Memory B cell (primary cell): ENCODE measurements around the gene LGI4.
"Not testable (repeated sequence)": the region's sequence is repeated elsewhere in the genome, so short reads cannot be mapped to it uniquely, and the experiment has no call there.

Source experiments
- ATAC-seq: fragments of 150-1000 bp; cut with Tn5 transposase; 2 replicates; pipeline ENCODE4 v1.10.0; 2021; ENCODE audit warnings: low read depth, mild to moderate bottlenecking, moderate library complexity
- DNase-seq, 2 donors: peaks; one replicate each; pipeline ENCODE4 v3.0.0; 2022; ENCODE audit warnings: low spot score in 2 of 2
- H3K27ac Mint-ChIP-seq: one replicate; pipeline ENCODE4 v1.8.0; 2022; ENCODE audit warnings: mild to moderate bottlenecking, moderate library complexity, mixed read lengths
- H3K27me3 Mint-ChIP-seq: one replicate; pipeline ENCODE4 v1.8.0; 2022; ENCODE audit warnings: mixed read lengths
- H3K36me3 Mint-ChIP-seq: one replicate; pipeline ENCODE4 v1.8.0; 2022; ENCODE audit warnings: mild to moderate bottlenecking, mixed read lengths
- H3K4me1 Mint-ChIP-seq: one replicate; pipeline ENCODE4 v1.8.0; 2022; ENCODE audit warnings: mixed read lengths
- H3K4me3 Mint-ChIP-seq: one replicate; pipeline ENCODE4 v1.8.0; 2022; ENCODE audit warnings: mild to moderate bottlenecking, moderate library complexity, mixed read lengths
- H3K9me3 Mint-ChIP-seq: one replicate; pipeline ENCODE4 v1.8.0; 2022; ENCODE audit warnings: mixed read lengths

LGI4 gene

DNA sequence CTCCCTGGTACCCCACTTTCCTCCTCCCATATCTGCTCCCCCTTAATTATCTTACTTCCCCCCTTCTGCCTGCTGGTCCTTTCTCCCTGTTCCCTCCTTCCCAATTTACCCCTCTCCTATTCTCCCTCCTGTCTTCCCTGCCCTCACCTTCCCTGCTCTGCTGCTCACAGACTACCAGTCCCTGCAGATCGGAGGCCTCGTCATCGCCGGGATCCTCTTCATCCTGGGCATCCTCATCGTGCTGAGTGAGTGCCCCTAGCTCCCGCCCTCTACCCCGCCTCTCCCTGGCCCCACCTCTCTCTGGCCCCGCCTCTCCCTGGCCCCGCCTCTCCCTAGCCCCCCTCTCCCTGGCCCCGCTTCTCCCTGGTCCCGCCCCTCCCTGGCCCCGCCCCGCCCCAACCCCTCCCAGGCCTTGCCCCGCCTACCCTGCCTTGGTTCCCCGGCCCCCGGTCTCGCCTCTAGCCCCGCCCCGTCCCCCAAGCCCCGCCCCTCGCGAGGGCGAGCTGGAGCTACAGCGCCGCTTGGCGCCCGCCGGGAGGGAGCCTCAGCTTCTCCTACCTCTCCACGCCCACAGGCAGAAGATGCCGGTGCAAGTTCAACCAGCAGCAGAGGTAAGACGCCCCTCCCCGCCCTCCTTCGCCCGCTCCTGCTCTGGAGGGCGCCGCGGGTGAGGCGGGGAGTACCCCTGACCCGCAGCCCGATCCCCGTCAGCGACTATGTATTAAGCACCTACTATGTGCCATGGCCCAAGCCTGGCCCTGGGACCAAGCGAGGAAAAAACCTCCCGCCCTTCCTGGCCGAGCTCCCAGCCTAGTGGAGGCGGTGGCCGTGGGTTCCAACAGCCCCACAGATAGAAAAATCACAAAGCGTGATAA lies 6.3 kb upstream of the LGI4 start:
- Mint-ChIP-seq H3K27ac (peak overlapping the region; percentile 59), H3K36me3 (no peaks in the 10 kb centered on the region), H3K4me1 (peaks cover 38% of the 10 kb centered on the region), H3K27me3 (peaks cover 4% of the 10 kb centered on the region), H3K4me3 (peak overlapping the region; percentile 90), H3K9me3 (no peaks in the 10 kb centered on the region)
- peak; percentile 73 for ATAC-seq
- peak; percentile 87 to 89 for DNase-seq

DNA sequence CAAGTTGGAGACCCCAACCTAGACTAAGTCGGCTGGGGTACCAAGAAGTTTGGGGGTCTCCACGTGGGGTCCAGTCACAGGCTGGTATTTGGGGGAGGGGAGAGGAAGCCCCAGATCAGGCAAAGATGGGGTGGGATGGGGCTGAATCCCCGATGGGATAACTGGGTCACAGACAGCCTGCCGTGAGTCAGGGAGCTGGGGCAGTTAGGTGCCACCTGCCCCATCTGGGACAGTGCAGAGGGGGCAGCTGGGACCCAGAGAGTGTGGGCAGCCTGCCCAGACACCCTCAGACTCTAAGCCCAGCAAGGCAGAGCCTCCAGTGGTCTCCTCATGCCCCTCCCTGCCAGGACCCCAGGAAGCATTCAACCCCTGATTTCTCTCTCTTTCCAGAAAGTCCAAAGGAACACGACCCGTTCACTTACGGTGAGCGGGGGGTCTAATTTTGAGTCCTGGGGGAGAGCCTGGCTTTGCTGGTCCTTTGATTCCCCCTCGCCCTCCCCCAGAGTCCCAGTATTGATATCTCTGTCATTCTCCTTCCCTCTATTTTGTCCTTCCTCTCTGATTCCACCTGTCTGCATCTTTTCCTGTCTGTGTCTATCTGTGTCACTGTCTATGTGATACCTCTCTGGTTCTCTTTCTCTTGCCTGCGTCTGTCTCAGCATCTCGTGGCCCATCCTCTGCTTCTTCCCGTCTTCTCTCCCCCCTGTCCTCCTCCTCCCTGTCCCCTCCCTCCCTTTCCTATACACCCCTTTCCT lies 5.5 kb upstream of the LGI4 start:
- no peak for DNase-seq
- H3K4me1 Mint-ChIP-seq = peaks cover 40% of the 10 kb centered on the region
- peak overlapping the region; percentile 76 for H3K4me3 Mint-ChIP-seq
- ATAC-seq = no peak
- H3K27ac Mint-ChIP-seq = peak overlapping the region; percentile 58
- no peaks in the 10 kb centered on the region for H3K36me3 Mint-ChIP-seq
- H3K9me3 Mint-ChIP-seq = no peaks in the 10 kb centered on the region
- peaks cover 4% of the 10 kb centered on the region for H3K27me3 Mint-ChIP-seq

DNA sequence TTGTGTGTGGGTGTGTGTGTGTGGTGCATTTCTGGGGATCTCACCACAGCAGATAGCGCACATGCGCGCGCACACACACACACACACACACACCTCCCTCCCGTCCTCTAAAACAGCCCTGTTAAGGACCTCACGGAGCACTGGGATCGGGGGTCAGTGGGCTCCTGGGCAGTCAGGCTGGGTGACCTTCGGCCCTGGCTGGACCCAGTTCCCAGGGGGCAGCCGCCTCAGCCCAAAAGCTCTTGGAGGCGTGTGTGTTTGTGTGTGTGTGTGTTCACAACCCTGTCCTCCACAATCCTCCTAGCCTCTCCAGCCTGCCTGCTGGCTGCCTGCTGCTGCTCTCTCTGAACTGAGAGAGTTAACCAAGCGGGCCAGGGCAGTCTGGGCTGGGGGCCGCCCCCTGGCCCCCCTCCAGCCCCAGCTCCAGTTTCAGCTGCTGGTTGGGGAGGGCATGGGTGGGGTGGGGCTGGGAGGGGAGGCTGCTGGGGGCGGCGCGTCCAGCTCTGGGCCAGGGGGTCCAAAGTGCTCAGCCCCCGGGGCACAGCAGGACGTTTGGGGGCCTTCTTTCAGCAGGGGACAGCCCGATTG lies 3.5 kb upstream of the LGI4 start, which contains the start of gene FXYD1:
TSS of gene FXYD1 (plus strand) at position 520 of the 588 bp plus-strand sequence. CDS start 1,256 bp downstream, outside the sequence.
- no peak for ATAC-seq
- Mint-ChIP-seq H3K4me1 (peaks cover 29% of the 10 kb centered on the region), H3K27ac (no peak within 1 kb of the TSS)

DNA sequence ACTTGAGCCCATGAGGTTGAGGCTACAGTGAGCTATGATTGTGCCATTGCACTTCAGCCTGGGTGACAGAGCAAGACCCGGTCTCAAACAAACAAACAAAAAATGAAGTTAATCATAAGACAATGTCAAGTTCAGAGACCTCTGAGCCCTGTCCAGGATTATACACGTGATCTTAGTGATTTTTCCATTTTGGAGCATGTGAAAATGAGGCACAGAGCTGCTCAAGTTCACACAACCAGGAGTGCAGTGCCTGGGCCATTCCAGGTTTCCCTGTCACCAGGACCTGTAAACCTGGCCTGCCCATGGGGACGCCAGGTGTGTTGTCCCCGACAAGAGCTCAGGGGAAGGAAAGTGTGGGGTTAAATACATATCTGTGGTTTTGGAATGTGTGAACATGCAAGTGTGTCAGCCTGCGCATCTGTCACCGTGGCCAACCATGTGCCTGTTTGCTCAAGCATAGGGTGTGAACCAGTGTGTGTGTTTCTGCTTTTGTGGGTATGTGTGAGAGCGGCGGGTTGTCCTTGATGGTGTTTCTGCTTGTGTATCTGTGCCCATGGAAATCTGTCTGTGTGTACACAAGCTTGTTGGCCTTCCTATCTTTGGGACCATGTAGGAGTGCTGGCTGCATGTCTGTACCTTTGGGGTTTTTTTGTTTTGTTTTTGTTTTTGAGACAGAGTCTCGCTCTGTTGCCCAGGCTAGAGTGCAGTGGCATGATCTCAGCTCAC lies 2.3 kb upstream of the LGI4 start:
- Mint-ChIP-seq H3K9me3 (peaks cover 6% of the 10 kb centered on the region), H3K27me3 (peaks cover 4% of the 10 kb centered on the region), H3K36me3 (peaks cover 1% of the 10 kb centered on the region), H3K27ac (no peak overlapping the region), H3K4me1 (peaks cover 31% of the 10 kb centered on the region), H3K4me3 (no peak overlapping the region)
- no peak for DNase-seq
- peak; percentile 14 for ATAC-seq

More for the DNA sequence above, 3.5 kb upstream of the LGI4 start, which contains the start of gene FXYD1:
- H3K4me3 Mint-ChIP-seq = no peak within 1 kb of the TSS
- peaks cover 1% of the 10 kb centered on the region for H3K36me3 Mint-ChIP-seq
- peaks cover 4% of the 10 kb centered on the region for H3K27me3 Mint-ChIP-seq
- H3K9me3 Mint-ChIP-seq = no peaks in the 10 kb centered on the region
- no peak for DNase-seq

DNA sequence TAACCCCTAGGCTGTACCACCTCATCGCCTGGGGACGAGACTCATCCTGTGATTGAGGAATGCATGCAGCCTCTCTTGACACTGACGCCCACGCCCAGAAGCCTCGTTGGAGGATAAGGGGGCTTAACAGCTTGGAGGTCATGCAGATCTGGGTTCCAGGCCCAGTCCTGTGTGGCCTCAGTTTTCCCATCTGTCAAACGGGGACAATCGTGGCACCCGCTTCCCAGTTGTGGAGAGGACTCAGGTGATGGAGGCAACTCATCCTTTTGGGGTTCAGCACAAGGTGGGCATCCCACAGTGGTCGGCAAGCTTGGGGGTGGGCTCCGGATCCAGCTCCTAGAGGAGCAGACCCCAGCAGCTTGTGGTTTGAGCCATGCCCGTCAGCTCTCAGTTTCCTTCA lies 1.4 kb upstream of the LGI4 start:
- Mint-ChIP-seq H3K4me1 (peaks cover 26% of the 10 kb centered on the region), H3K9me3 (peaks cover 6% of the 10 kb centered on the region), H3K27ac (no peak overlapping the region), H3K4me3 (no peak overlapping the region), H3K36me3 (peaks cover 1% of the 10 kb centered on the region), H3K27me3 (peaks cover 4% of the 10 kb centered on the region)
- DNase-seq = no peak
- no peak for ATAC-seq

DNA sequence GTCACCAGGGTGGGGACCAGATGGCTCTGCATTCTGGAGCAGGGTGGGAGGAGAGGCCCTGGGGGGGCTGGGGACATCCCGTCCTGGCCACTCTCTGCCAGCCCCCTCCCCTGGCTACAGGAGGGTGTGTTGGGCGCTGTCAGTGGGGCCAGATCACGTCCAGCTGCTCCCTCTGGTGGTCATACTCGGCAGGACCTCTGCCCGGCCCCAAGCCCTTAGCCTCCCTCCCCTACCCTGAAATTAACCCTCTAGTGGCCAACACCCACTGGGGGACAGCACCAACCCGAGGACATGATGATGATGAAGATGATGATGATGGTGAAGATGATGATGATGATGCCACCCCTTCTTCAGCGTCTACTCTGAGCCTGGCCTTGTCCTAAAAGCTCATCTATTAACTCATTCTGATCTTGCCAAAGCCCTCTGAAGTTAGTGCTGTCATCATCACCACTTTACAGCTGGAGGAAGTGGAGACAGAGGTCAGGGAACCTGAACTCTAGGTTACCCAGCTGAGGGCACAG lies 590 bp upstream of the LGI4 start:
- DNase-seq = peak; percentile 68 to 79
- Mint-ChIP-seq H3K36me3 (peaks cover 1% of the 10 kb centered on the region), H3K27ac (no peak overlapping the region), H3K27me3 (peaks cover 2% of the 10 kb centered on the region), H3K4me3 (no peak overlapping the region), H3K4me1 (peaks cover 20% of the 10 kb centered on the region), H3K9me3 (peaks cover 6% of the 10 kb centered on the region)
- peak; percentile 79 for ATAC-seq

DNA sequence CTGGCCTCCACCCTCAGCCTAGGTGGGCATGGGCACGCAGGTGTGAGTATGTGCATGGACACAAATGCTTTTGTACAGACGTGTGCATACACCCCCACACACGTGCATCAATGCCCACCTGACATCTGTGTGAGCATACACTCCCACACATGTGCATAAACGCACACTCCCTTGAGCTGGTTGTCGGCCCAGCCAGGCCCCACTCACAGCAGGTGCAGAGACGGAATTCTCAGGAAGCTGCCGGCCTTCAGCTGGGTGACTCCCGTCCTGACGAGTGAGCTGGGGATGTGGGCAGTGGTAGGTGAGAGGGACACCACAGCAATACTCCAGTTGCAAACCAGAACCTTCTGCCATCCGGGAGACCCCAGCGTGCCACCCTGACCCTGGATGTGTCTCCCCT lies 1.0 kb downstream of the LGI4 start:
- Mint-ChIP-seq H3K4me3 (no peak overlapping the region), H3K9me3 (peaks cover 6% of the 10 kb centered on the region), H3K4me1 (peaks cover 18% of the 10 kb centered on the region), H3K36me3 (peaks cover 1% of the 10 kb centered on the region), H3K27me3 (peaks cover 2% of the 10 kb centered on the region), H3K27ac (no peak overlapping the region)
- DNase-seq = no peak
- no peak for ATAC-seq

DNA sequence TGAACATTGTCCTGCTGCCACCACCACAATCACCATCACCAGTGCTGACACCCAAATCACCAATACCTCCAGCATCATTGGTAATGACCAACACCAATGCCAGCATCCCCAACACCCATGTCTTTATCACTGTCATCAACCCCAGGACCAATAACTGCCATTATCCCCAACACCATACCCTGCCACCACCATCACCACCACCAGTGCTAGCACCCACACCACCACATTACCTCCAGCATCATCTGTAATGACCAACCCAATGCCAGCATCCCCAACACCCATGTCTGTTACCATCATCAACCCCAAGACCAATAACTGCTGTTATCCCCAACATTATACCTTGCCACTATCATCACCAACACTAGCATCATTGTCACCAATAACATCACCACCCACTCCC lies 2.6 kb downstream of the LGI4 start:
- DNase-seq = no peak
- Mint-ChIP-seq H3K4me3 (no peak overlapping the region), H3K27ac (no peak overlapping the region), H3K4me1 (peaks cover 10% of the 10 kb centered on the region), H3K9me3 (peaks cover 6% of the 10 kb centered on the region), H3K27me3 (no peaks in the 10 kb centered on the region), H3K36me3 (peaks cover 1% of the 10 kb centered on the region)
- ATAC-seq = no peak

DNA sequence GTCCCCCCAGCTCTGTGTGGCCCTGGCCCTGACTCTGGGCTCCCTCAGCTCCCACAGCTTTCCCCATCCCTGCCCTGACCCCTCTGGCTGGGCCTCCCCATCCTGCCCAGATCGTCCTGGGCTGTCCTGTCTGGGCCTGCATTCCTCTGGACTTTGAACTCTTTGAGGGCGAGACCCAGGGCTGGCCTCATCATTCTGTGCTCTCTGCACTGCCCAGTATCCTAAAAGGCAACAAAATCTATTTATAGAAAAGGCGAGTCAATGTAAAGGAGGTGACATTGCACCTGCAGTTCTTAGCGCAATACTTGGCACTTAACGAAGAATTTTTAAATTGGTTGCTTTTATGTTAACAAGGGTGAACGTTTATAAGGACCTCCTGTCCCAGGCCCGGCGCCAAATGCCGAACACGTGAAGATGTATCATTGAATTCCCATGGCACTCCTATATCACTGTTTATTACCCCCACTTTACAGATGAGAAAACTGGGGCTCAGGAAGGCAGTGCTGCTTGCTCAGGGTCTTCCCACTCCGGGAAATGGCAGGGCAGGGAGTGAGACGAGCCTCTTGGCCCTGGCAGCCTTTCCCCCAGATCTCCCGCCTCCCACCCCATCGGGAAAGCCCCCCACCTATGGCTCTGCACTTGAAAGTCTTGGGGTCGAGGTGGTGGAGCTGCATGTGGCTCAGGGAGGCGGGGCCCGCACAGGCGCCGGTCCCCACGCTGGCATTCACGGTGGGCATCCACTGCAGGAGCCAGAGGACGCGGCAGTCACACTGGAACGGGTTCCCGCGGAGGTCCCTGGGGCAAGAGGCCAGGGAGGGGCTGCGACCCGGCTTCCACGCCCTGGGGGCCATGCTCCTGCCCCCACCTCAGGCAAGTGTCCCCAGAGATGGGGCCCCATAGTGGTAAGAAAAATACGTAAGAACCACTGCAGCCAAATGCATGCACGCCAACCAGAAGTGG lies 3.8 kb downstream of the LGI4 start:
- H3K27me3 Mint-ChIP-seq = no peaks in the 10 kb centered on the region
- DNase-seq (no peak), ATAC-seq (no peak)
- H3K9me3 Mint-ChIP-seq = peaks cover 6% of the 10 kb centered on the region
- H3K36me3 Mint-ChIP-seq = peaks cover 1% of the 10 kb centered on the region
- H3K4me1 Mint-ChIP-seq = peaks cover 7% of the 10 kb centered on the region
- H3K27ac Mint-ChIP-seq = no peak overlapping the region
- no peak overlapping the region for H3K4me3 Mint-ChIP-seq

DNA sequence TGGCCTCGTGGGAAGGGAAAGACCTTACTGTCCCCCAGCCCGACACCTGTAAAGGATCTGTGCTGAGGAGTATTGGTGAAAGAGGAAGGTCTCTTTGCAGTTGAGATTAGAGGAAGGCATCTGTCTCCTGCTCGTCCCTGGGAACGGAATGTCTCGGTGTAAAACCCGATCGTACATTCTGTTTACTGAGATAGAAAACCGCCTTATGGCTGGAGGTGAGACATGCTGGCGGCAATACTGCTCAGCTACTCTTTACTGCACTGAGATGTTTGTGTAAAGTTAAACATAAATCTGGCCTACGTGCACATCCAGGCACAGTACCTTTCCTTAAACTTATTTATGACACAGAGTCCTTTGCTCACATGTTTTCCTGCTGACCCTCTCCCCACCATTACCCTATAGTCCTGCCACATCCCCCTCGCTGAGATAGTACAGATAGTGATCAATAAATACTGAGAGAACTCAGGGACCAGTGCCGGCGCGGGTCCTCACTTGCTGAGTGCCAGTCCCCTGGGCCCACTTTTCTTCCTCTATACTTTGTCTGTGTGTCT lies 5.1 kb downstream of the LGI4 start:
- H3K4me3 Mint-ChIP-seq, H3K27ac Mint-ChIP-seq, DNase-seq, H3K36me3 Mint-ChIP-seq, H3K9me3 Mint-ChIP-seq, ATAC-seq, H3K4me1 Mint-ChIP-seq, H3K27me3 Mint-ChIP-seq: not testable (repeated sequence)

DNA sequence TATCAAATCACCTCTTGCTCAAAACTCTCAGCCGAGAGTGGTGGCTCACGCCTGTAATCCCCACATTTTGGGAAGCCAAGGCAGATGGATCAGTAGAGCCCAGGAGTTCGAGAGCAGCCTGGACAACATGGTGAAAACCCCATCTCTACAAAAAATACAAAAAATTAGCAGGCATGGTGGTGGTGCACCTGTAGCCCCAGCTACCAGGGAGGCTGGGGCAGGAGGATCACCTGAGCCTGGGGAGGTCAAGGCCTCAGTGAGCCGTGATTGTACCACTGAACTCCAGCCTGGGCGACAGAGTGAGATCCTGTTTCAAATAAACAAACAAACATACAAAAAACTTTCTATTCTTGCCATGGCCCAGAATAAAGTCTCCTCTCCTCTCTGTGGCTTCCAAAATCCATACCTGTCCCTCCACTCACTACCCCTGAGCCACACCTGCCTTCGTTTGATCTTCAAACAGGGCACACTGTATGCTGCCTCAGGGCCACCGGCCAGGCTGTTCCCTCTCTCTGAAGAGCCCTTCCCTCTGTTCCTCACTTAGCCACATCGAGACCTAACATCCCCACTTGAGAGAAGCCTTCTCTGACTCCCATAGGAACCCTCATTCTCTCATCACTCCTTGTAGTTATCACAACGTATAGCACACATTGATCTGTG lies 6.3 kb downstream of the LGI4 start:
- Mint-ChIP-seq H3K27me3 (no peaks in the 10 kb centered on the region), H3K27ac (no peak overlapping the region), H3K9me3 (peaks cover 6% of the 10 kb centered on the region), H3K4me1 (peaks cover 14% of the 10 kb centered on the region), H3K36me3 (no peaks in the 10 kb centered on the region), H3K4me3 (no peak overlapping the region)
- DNase-seq (no peak), ATAC-seq (no peak)

DNA sequence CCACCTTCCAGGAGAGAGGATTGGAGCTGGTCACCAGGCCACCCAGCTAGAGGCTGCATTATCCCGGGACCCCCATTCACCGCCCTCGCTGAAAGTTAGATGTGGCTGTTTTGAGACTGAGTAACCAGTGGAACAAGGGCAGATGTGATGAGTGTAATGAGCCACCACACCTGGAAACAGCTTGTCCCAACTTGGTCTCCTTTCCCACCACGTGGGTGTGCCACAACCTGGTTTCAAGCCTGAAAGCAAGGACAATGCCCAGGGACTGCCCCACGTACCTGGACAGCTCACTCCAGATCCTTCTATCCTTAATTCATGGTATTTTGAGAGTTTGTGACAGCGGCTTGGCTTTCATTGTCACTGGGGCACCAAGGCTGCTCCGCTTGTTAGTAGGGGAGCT lies 7.0 kb downstream of the LGI4 start:
- no peak for DNase-seq
- H3K4me1 Mint-ChIP-seq = peaks cover 14% of the 10 kb centered on the region
- H3K36me3 Mint-ChIP-seq = no peaks in the 10 kb centered on the region
- H3K27me3 Mint-ChIP-seq = no peaks in the 10 kb centered on the region
- no peak overlapping the region for H3K4me3 Mint-ChIP-seq
- H3K9me3 Mint-ChIP-seq = peaks cover 5% of the 10 kb centered on the region
- ATAC-seq = no peak
- no peak overlapping the region for H3K27ac Mint-ChIP-seq
